A549 (cell line): ENCODE data around the gene TRNAU1AP. TPM values are rescaled to one million over a fixed set of nuclear protein-coding genes. Genes with fewer than 3 reads are reported as not detected.
"Not testable (repeated sequence)": the region's sequence is repeated elsewhere in the genome, so short reads cannot be mapped to it uniquely, and the experiment has no call there.

Experiments used
- ATAC-seq, 2 experiments: fragments of 200-7000 bp in 1 of 2; fragments of >200 bp in 1 of 2; cut with Nextera tagmentation in 1 of 2; cut with Tn5 transposase in 1 of 2; 3 replicates each; pipeline versions ENCODE4 v1.8.0 to v1.9.1; 2018 to 2020; ENCODE audit warnings: mild to moderate bottlenecking in 1 of 2, moderate library complexity in 1 of 2
- CTCF ChIA-PET: fragments of 300-600 bp; sonication (Branson Sonifier 250); formaldehyde crosslinking; extraction: SDS; loops from one replicate; lab custom pipeline; 2021; ENCODE audit warnings: antibody characterized with exemption, inconsistent platforms; lab: Yijun Ruan, JAX
- POLR2A ChIA-PET: fragments of 350-600 bp; formaldehyde crosslinking; extraction: SDS; loops from one replicate; lab custom pipeline; 2021; ENCODE audit warnings: antibody characterized with exemption, inconsistent platforms; lab: Yijun Ruan, JAX
- DNase-seq, 2 experiments: peaks; one replicate each; pipeline versions ENCODE4 v3.0.0 to v3.0.0-alpha.2; 2011 to 2016; ENCODE audit warnings: low read depth in 1 of 2, low spot score in 1 of 2
- FAIRE-seq: peaks from 2 replicates; lab custom pipeline; 2011; peaks lifted over from hg19 to GRCh38; lab: Jason Lieb, UNC
- H3K27ac ChIP-seq, 2 experiments: fragments of >200 bp; sonication (Bioruptor Twin); formaldehyde crosslinking; 3 replicates each; pipeline ENCODE4 v1.5.1; 2016 to 2017
- H3K4me1 ChIP-seq: fragments of >200 bp; sonication (Bioruptor Twin); formaldehyde crosslinking; 3 replicates; pipeline ENCODE4 v1.6.1; 2016
- H3K4me2 ChIP-seq: fragments of >200 bp; sonication (Bioruptor Twin); formaldehyde crosslinking; 3 replicates; pipeline ENCODE4 v1.6.1; 2016
- H3K4me3 ChIP-seq: fragments of >200 bp; sonication (Bioruptor Twin); formaldehyde crosslinking; 3 replicates; pipeline ENCODE4 v1.5.1; 2016
- H3K9me3 ChIP-seq: fragments of >200 bp; sonication (Bioruptor Twin); formaldehyde crosslinking; 3 replicates; pipeline ENCODE4 v1.6.1; 2016
- CBX2 ChIP-seq: fragments of 200-600 bp; sonication (generic); IDR thresholded peaks from 2 replicates; pipeline ENCODE4 v1.6.1; 2016; ENCODE audit warnings: low read depth, mild to moderate bottlenecking, borderline replicate concordance
- EHF ChIP-seq: fragments of 250-450 bp; sonication (Bioruptor Pico); IDR thresholded peaks from 2 replicates; pipeline ENCODE4 v1.5.0; 2020; ENCODE audit warnings: mild to moderate bottlenecking
- ESRRA ChIP-seq: fragments of 150-350 bp; IDR thresholded peaks from 2 replicates; pipeline ENCODE4 v1.6.1; 2014; ENCODE audit warnings: mild to moderate bottlenecking, low read length, borderline replicate concordance
- FOSL2 ChIP-seq, 2 experiments: fragments of 450-650 bp in 1 of 2; fragments of >200 bp in 1 of 2; sonication (Bioruptor Twin) in 1 of 2; formaldehyde crosslinking; IDR thresholded peaks; 2 replicates each; pipeline versions ENCODE4 v1.5.0 to v1.6.1; 2016 to 2020; ENCODE audit warnings: mild to moderate bottlenecking in 1 of 2, moderate library complexity in 1 of 2
- FOXS1 ChIP-seq: fragments of 250-450 bp; sonication (Bioruptor Pico); IDR thresholded peaks from 2 replicates; pipeline ENCODE4 v1.5.0; 2020; ENCODE audit warnings: mild to moderate bottlenecking, moderate library complexity
- HOXB13 ChIP-seq: fragments of 250-450 bp; sonication (Bioruptor Pico); IDR thresholded peaks from 2 replicates; pipeline ENCODE4 v1.5.0; 2020; ENCODE audit warnings: low read depth, mild to moderate bottlenecking, moderate library complexity
- HOXB5 ChIP-seq: fragments of 250-450 bp; sonication (Bioruptor Pico); IDR thresholded peaks from 2 replicates; pipeline ENCODE4 v1.5.0; 2020; ENCODE audit warnings: mild to moderate bottlenecking, moderate library complexity
- RAD21 ChIP-seq, 2 experiments: fragments of >200 bp in 1 of 2; sonication (Bioruptor Twin) in 1 of 2; formaldehyde crosslinking in 1 of 2; IDR thresholded peaks in 1 of 2; conservative IDR thresholded peaks in 1 of 2; 2 replicates in 1 of 2; 3 replicates in 1 of 2; pipeline ENCODE4 v1.6.1; 2012 to 2018; ENCODE audit warnings: inconsistent platforms in 1 of 2
- RCOR1 ChIP-seq: fragments of 150-350 bp; IDR thresholded peaks from 2 replicates; pipeline ENCODE4 v1.6.1; 2014; ENCODE audit warnings: antibody characterized with exemption, low read length, low read depth
- RNF2 ChIP-seq: fragments of 200-600 bp; sonication (generic); IDR thresholded peaks from 2 replicates; pipeline ENCODE4 v1.6.1; 2016; ENCODE audit warnings: low read depth, mild to moderate bottlenecking, antibody characterized with exemption, moderate library complexity, borderline replicate concordance
- SMC3 ChIP-seq: fragments of >200 bp; sonication (Bioruptor Twin); formaldehyde crosslinking; IDR thresholded peaks from 3 replicates; pipeline ENCODE4 v1.6.1; 2018; ENCODE audit warnings: inconsistent platforms
- ZC3H11A ChIP-seq: fragments of 450-650 bp; IDR thresholded peaks from 2 replicates; pipeline ENCODE4 v1.6.1; 2014; ENCODE audit warnings: antibody characterized with exemption, mild to moderate bottlenecking
- ZFP36 ChIP-seq: fragments of 450-650 bp; IDR thresholded peaks from 2 replicates; pipeline ENCODE4 v1.6.1; 2014; ENCODE audit warnings: borderline replicate concordance; ENCODE audit not compliant: partially characterized antibody
- ZNF302 ChIP-seq: fragments of 250-450 bp; sonication (Bioruptor Pico); IDR thresholded peaks from 2 replicates; pipeline ENCODE4 v1.9.0; 2021; ENCODE audit warnings: inconsistent platforms, mild to moderate bottlenecking, moderate library complexity
- ZSCAN20 ChIP-seq: fragments of 250-450 bp; sonication (Bioruptor Pico); IDR thresholded peaks from 2 replicates; pipeline ENCODE4 v1.8.0; 2022; ENCODE audit warnings: mild to moderate bottlenecking, moderate library complexity
- WGBS: methylation state at CpG from one replicate; pipeline ENCODE4 v1.1.6; 2017; ENCODE audit errors: missing lambda C conversion rate; 5-methylcytosine and 5-hydroxymethylcytosine counted together
- polyA plus RNA-seq, 4 experiments: library from polyadenylated mRNA; depleted of rRNA in 3 of 4; stranded (reverse); fragments of >200 nt; fragmentation: RNase III in 1 of 4; extraction: RNeasy Plus Mini Kit Qiagen cat#74134 plus additional on column Dnase treatment in 1 of 4; gene quantifications; 2 replicates in 3 of 4; 3 replicates in 1 of 4; pipeline ENCODE4 v1.2.3, GENCODE V29; 2011 to 2017
- TF ChIP-seq, protein P1 (sequence below): fragments of >200 bp; sonication (Bioruptor Twin); formaldehyde crosslinking; IDR thresholded peaks from 3 replicates; pipeline ENCODE4 v1.5.1; 2016
- TF ChIP-seq, protein P2 (sequence below): fragments of 450-650 bp; IDR thresholded peaks from 2 replicates; pipeline ENCODE4 v1.6.1; 2014; ENCODE audit warnings: antibody characterized with exemption
- TF ChIP-seq, protein P3 (sequence below): fragments of >200 bp; sonication (Bioruptor Twin); formaldehyde crosslinking; IDR thresholded peaks from 3 replicates; pipeline ENCODE4 v1.6.1; 2016
- TF ChIP-seq, protein P4 (sequence below): fragments of >200 bp; sonication (Bioruptor Twin); formaldehyde crosslinking; IDR thresholded peaks from 2 replicates; pipeline ENCODE4 v1.6.1; 2016
- TF ChIP-seq, protein P5 (sequence below): IDR thresholded peaks from 2 replicates; pipeline ENCODE4 v1.6.1; 2012; ENCODE audit warnings: low read depth, borderline replicate concordance

Gene TRNAU1AP
- polyA plus RNA-seq, 2 of the 4 experiments (the other 2 are of a cell fraction) = 14.5 to 23.8 TPM

DNA sequence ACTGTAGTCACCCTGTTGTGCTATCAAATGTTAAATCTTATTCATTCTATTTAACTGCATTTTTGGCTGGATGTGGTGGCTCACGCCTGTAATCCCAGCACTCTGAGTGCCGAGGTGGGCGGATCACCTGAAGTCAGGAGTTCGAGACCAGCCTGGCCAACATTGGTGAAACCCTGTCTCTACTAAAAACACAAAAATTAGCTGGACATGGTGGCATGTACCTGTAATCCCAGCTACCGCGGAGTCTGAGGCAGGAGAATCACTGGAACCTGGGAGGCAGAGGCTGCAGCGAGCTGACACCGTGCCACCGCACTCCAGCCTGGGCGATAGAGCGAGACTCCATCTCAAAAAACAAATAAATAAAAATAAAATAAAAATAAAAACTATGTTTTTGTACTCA is 43.4 kb downstream of the TRNAU1AP start:
- CTCF ChIA-PET = not testable (repeated sequence)
- POLR2A ChIA-PET = interaction anchor here (2.2 kb wide), 1 partner anchor 15 kb away, joined by 7 read pairs; no protein-coding TSS in a partner anchor
- whole genome bisulfite sequencing = 96% methylated on average over 11 of the region's 11 CpGs

DNA sequence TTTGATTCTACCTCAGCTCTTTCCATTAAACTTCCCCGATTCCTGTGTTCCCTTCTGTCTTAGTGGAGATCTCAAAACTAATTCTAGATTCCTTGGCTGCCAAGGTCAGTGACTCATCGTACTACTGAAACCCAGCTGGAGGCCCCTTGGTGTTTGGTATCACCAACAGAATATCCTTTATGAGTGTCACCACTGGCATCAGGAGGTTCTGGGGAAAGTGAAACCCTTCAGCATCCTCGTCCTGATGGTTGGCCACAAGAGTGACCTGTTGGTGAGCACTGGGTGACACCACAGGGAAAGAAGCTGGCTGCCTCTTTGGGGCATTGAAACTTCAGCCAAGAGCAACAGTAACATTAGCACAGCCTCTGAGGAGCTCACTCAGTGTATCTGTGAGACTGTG is 48.8 kb downstream of the TRNAU1AP start:
- 31% methylated on average over 3 of the region's 3 CpGs for WGBS

More for the DNA sequence above, 43.4 kb downstream of the TRNAU1AP start:
- H3K4me2 ChIP-seq, H3K9me3 ChIP-seq, FAIRE-seq, H3K4me3 ChIP-seq, DNase-seq, H3K27ac ChIP-seq, ATAC-seq: not testable (repeated sequence)
- peaks cover 14% of the 10 kb centered on the region for H3K4me1 ChIP-seq

DNA sequence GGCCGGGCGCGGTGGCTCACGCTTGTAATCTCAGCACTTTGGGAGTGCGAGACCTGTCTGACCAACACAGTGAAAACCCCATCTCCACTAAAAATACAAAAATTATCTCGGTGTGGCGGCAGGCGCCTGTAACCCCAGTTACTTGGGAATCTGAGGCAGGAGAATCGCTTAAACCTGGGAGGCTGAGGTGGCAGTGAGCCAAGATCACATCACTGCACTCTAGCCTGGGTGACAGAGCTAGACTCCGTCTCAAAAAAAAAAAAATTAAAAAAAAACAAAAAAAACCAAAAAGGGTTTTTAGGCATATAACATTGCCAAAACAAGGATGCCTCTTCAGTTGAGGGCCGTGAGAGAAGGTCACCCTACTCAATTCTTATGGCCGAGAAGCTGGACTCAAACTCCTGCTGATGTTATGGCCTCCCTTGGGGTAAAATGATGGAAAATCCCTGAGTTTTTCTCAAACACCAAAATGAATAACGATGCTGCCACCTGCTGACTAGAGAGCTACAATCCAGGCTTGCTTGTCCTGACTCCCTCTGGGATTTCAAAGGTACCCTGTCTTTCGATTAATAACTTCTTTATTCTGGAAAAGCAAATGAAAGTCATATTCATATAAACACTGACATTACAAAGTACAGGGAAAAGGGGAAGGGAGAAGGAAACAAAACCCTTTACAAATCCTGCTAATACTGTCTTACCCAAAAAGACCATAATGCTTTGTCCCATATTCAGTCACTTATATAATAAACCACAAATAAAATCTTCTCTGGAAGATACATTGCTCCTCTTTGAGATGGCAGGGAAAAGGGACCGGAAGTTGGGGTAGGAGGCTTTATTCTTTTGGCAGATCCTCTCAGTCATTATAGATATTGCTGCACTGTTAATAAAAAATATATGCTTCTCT is 49.9 kb downstream of the TRNAU1AP start:
- no peak overlapping the region for H3K4me3 ChIP-seq
- H3K4me2 ChIP-seq = no peak overlapping the region; the same call in 2 of the 3 replicates
- DNase-seq (peak; percentile 61 to 70), FAIRE-seq (no peak), ATAC-seq (peak; percentile 85 to 88)
- no peaks in the 10 kb centered on the region for H3K9me3 ChIP-seq
- peaks cover 16% of the 10 kb centered on the region for H3K4me1 ChIP-seq
- TF ChIP-seq HOXB5 (CRISPR knock-in tag) = no peak
- TF ChIP-seq RAD21 (conservative IDR thresholded peaks at IDR 0.05 in 1 of 2, IDR thresholded peaks at IDR 0.05 in 1 of 2) = peak; percentile 81 to 82
- TF ChIP-seq, protein P1, sequence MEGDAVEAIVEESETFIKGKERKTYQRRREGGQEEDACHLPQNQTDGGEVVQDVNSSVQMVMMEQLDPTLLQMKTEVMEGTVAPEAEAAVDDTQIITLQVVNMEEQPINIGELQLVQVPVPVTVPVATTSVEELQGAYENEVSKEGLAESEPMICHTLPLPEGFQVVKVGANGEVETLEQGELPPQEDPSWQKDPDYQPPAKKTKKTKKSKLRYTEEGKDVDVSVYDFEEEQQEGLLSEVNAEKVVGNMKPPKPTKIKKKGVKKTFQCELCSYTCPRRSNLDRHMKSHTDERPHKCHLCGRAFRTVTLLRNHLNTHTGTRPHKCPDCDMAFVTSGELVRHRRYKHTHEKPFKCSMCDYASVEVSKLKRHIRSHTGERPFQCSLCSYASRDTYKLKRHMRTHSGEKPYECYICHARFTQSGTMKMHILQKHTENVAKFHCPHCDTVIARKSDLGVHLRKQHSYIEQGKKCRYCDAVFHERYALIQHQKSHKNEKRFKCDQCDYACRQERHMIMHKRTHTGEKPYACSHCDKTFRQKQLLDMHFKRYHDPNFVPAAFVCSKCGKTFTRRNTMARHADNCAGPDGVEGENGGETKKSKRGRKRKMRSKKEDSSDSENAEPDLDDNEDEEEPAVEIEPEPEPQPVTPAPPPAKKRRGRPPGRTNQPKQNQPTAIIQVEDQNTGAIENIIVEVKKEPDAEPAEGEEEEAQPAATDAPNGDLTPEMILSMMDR = peak; percentile 76
- TF ChIP-seq FOXS1 = no peak
- peak; percentile 64 for TF ChIP-seq SMC3
- CTCF ChIA-PET = interaction anchor here (0.6 to 5.6 kb wide), 24 partner anchors 8 to 499 kb away, joined by 3 to 48 read pairs (median 4); partner anchors contain the start of genes RAB42 and TRNAU1AP
- POLR2A ChIA-PET = interaction anchor here (0.9 to 3.3 kb wide), 6 partner anchors 21 to 274 kb away, joined by 3 to 28 read pairs (median 4); partner anchors contain the start of gene MED18
- WGBS = 58% methylated on average over 15 of the region's 15 CpGs
- H3K27ac ChIP-seq = peak overlapping the region; percentile 9 to 78; a peak in 4 of 6 replicates

More for the DNA sequence above, 48.8 kb downstream of the TRNAU1AP start:
- peak overlapping the region; percentile 34 for H3K4me2 ChIP-seq
- H3K4me1 ChIP-seq = peaks cover 16% of the 10 kb centered on the region
- TF ChIP-seq ZSCAN20 (CRISPR knock-in tag) = no peak
- TF ChIP-seq CBX2 = no peak
- no peak for TF ChIP-seq FOSL2 (IDR thresholded peaks at IDR 0.05)
- peak; percentile 47 for TF ChIP-seq FOSL2 (CRISPR knock-in tag; IDR thresholded peaks at IDR 0.05)
- TF ChIP-seq HOXB13 (CRISPR knock-in tag) = no peak
- TF ChIP-seq ZFP36 = no peak
- TF ChIP-seq, all 56 proteins: peak for 1
- ChIA-PET CTCF (interaction anchor here (0.6 to 5.6 kb wide), 10 partner anchors 15 to 366 kb away, joined by 3 to 48 read pairs (median 10); partner anchors contain the start of gene TRNAU1AP), POLR2A (interaction anchor here (1.5 to 3.3 kb wide), 3 partner anchors 20 to 91 kb away, joined by 5 to 28 read pairs (median 6); no protein-coding TSS in a partner anchor)
- ATAC-seq = peak; percentile 37 to 61; a peak in 4 of 6 replicates
- FAIRE-seq = no peak
- Histone ChIP-seq H3K9me3 (no peaks in the 10 kb centered on the region), H3K27ac (peak overlapping the region in 1 of 2 experiments; percentile 78; a peak in 3 of 6 replicates), H3K4me3 (no peak overlapping the region)
- DNase-seq = no peak

DNA sequence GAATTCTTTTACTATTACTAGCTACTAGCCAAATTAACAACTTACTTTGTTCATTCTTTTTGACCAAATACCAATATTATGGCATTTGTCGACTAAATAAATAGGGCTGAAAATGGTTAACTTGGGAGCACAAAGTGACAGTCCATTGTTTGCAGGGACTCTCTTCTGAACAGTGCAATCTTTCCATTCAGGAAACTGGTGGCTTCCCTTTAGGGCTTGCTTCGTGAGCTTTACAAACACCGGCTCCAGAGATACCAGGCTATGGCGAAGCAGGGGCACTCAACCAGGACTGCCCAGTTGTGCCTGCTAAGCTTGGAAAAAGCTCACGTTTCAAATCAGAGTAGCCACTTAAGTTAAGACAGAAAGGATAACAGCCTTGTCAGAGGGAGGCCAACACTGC is 51.5 kb downstream of the TRNAU1AP start:
- no peaks in the 10 kb centered on the region for H3K9me3 ChIP-seq
- no peak for ATAC-seq
- 88% methylated on average over 5 of the region's 5 CpGs for WGBS
- H3K4me2 ChIP-seq = no peak overlapping the region
- H3K4me1 ChIP-seq = peaks cover 16% of the 10 kb centered on the region
- H3K27ac ChIP-seq = no peak overlapping the region
- ChIA-PET POLR2A (interaction anchor here (3.3 kb wide), 1 partner anchor 22 kb away, joined by 28 read pairs; no protein-coding TSS in a partner anchor), CTCF (interaction anchor here (0.6 to 5.6 kb wide), 9 partner anchors 10 to 245 kb away, joined by 3 to 48 read pairs (median 9); no protein-coding TSS in a partner anchor)
- FAIRE-seq = no peak
- no peak for DNase-seq
- no peak overlapping the region for H3K4me3 ChIP-seq
- no peak for TF ChIP-seq ZFP36
- TF ChIP-seq, protein P2, sequence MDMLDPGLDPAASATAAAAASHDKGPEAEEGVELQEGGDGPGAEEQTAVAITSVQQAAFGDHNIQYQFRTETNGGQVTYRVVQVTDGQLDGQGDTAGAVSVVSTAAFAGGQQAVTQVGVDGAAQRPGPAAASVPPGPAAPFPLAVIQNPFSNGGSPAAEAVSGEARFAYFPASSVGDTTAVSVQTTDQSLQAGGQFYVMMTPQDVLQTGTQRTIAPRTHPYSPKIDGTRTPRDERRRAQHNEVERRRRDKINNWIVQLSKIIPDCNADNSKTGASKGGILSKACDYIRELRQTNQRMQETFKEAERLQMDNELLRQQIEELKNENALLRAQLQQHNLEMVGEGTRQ = no peak
- TF ChIP-seq, protein P3, sequence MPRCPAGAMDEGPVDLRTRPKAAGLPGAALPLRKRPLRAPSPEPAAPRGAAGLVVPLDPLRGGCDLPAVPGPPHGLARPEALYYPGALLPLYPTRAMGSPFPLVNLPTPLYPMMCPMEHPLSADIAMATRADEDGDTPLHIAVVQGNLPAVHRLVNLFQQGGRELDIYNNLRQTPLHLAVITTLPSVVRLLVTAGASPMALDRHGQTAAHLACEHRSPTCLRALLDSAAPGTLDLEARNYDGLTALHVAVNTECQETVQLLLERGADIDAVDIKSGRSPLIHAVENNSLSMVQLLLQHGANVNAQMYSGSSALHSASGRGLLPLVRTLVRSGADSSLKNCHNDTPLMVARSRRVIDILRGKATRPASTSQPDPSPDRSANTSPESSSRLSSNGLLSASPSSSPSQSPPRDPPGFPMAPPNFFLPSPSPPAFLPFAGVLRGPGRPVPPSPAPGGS = no peak
- TF ChIP-seq, protein P4, sequence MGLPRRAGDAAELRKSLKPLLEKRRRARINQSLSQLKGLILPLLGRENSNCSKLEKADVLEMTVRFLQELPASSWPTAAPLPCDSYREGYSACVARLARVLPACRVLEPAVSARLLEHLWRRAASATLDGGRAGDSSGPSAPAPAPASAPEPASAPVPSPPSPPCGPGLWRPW = no peak
- no peak for TF ChIP-seq RCOR1
- TF ChIP-seq RNF2 = no peak
- no peak for TF ChIP-seq EHF (CRISPR knock-in tag)
- TF ChIP-seq, protein P5, sequence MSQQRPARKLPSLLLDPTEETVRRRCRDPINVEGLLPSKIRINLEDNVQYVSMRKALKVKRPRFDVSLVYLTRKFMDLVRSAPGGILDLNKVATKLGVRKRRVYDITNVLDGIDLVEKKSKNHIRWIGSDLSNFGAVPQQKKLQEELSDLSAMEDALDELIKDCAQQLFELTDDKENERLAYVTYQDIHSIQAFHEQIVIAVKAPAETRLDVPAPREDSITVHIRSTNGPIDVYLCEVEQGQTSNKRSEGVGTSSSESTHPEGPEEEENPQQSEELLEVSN = no peak
- TF ChIP-seq ZC3H11A = no peak
- no peak for TF ChIP-seq ZNF302
- TF ChIP-seq HOXB13 (CRISPR knock-in tag) = no peak
- TF ChIP-seq FOXS1 = no peak
- no peak for TF ChIP-seq ESRRA
